ENCODE data around the gene KLF15.

Gene KLF15

DNA sequence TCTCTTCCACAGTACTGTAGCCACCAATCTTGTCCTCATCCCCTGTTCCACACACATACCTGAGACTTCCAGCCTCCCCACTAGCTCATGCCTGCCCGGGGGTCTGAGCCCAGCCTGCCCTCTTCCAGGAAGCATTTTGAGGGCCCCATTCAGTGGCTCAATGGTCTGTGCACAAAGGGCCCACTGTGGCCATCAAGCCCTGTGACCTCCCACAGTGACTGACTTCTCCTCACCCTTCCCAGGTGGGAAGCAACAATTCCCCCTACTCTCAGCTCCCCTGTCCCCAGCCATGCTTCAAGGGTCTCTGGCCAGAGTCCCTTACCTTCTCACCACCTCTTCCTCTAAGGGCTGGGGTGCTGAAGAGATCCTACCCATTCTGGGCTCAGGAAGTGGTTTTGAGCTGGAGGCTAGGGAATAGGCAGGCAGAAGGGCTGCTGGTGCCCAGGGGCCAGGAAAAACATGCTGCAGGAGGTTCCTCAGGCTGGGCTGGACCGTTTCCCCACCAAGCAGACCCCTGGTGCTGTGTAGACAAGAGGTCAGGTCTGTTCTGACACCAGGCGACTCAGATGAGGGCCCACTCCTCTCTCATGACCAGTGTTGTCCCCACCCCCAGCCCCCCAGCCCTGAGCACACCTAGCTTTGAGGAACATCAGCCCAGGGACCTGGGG is 3.0 kb upstream of the KLF15 start:
- no peak for DNase-seq

DNA sequence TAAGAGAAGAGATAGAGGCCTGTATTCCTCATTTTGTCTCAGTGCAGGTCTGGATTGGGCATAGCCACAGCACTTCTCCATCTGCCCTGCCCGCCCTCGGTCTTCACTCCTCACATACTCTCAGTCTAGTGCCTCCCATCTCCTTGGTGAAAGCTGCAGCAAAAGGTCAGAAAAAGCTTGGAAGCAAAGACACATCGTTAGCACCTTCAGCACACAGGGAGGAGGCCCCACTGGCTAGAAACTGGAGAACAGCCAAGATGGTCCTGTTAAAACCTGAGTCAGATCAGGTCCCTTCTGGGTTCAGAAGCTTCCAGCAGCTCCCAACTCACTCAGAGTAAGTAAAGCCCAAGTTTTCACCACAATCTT is 1.6 kb upstream of the KLF15 start:
- no peak for DNase-seq

DNA sequence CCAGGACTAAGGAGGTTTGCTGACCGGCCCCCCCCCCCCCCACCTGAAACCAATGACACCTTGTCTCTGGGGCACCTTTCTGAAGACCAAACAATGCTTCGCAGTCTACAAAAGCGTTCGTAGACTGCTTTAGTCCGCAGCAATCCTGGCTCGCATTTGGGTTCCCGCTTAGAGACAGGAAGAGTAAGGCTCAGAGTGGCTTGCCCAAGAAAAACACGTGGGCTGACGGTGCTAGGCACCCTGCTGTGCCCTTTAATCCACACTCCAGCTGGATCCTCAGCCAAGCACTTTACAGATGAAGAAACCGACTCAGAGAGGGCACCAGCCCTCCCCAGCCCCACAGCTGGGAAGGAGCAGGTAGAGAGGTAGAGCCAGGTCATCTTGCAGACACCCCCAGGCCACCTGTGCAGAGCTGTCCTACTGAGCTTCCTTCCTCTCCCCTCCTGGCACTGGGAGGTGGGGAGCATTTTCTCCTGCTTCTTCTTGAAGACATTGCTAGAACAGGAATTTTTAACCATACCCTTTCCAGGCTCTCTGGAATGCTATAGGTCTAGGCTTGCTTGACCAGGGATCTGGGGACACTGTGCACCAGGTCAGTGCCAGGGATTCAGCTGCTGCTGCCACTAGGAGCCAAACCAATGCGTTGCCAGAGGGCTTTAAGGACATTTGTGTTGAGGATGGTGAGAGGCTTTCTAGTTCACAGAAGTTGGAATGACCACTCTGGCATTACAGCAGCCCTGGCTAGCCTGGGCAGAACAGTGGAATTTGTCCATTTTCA is 1.0 kb upstream of the KLF15 start:
- no peak for DNase-seq

DNA sequence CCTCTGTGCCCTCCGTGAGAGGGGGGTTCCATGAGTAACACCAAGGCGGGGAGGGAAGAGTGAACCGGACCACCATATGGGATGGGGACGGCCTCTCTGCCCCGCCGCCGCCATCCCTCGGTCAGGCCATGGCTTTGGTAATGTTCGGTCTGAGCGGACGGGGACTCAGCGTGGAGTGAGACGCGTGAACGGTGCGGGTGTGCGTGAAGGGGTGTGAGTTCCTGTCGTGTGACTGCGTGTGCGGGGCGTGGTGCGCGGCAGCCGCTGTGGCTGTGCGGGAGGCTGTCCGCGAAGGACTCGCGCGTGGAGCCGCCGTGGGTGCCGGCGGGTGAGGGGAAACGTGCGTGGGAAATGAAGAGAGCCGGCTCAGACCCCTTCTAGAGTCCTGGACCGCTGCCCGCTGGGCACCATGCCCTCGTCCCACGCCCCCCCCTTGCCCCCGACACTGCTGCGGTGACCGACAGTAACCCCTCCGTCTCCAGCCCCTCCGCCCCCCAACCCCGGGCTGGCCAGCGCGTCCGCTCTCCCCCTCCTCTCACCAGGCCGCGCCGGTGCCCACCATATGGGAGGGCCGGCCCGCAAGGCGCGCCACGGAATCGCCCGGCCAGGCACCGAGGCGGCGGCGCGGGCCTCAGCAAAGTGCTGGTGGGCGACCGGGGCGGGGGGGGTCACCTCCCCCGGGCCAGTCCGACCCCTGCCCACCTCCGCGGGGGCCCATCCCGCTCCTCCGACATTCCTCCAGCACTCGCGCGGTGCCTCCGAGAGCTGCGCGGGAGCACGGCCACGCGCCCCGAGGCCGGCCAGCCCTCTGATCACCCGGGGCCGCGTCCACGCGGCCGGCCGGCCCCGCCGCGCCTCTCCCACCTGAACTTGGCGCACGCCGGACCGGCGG is 589 bp downstream of the KLF15 start:
- DNase-seq: no peak

DNA sequence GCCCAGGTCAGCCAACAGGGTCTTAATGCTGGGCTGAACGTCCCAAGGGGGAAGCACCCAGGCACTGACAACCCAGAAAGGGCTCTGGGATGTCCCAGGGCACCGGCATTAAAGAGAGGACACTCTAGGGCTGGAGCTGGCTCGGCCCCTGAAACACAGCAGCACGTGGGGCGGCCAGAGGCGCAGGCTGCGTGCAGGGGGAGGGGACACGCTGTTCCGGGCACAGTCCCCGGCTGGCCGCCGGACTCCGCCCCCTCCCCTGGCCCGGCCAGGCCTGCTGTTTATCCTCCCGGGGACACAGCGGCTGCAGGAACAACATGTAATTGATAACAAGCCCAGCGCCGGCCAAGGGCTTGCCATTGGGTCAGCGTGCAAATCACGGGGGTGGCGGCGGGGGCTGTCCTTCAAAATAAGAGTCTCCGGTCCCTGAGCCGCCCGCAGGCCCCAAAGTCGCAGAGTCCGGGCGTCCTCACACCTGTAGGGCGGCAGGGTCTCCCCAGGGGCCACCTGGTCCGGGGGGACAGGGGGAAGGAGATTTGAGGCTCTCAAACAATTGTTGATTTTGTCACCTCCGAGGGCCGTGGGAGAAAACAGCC is 1.3 kb downstream of the KLF15 start:
- DNase-seq: no peak

DNA sequence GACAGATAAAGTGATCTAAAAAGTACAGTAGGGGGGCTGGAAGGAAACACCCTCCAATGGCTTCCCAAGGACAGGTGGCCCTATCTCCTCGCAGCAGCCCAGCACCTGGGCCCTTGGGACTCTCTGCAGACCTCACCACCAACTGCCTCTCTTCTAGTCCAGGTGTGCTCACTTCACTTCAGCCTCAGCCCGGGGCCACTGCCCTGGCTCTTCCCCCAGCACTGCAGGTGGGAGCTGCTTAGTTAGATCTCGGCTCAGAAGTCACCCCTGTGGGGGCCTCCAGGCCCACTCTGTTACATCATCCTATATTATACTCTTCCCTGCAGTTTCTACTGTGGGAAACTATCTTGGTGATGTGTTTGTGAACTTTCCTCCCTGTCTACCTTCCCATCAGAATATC is 2.0 kb downstream of the KLF15 start:
- no peak for DNase-seq

DNA sequence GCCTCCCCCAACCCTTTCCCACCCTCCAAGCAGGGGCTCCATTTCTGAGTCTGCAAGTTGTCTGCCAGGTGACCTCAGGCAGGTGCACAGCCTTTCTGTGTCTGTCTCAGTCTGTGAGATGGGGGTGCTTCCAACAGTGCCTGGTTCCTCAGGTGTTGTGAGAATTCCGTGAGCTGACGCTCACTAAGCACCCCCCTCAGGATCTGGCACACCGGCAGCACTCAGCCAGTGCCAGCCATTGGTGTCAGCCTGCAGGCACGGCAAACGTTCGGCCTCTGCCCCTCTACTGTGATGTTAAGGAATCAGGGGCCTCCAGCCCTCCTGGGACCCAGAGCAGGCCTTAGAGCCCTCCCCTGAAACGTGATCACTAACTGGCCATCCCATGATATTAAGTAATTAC is 2.4 kb downstream of the KLF15 start:
- no peak for DNase-seq

DNA sequence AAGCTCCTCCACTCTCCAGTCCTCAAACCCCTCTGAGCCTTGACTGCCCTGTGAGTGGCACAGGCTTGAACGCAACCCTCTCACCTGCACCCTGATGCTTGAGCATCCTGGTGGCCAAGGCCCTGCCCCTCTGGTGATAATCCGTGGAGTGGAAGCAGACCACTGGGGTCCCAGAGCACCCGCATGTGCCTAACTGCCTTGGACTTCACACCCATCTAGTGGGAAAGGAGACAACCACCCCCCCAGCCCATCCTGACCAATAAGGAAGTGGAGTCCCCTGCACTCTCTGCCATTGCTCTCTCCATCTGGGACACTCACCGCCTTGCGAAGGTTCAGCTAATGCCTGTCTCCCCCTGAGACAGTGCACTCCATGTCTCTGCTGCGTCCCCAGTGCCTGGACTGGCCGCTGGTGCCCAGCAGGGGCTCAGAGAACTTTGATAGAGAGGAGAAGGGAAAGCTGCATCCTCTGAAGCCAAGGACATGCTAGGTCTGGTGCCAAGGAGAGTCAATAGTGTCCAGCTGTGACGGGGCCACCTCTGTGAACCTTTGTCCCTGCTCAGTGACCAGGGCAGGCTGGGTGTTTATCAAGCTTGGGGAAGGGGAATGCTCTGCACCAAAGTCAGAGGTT is 3.4 kb downstream of the KLF15 start:
- DNase-seq: no peak

DNA sequence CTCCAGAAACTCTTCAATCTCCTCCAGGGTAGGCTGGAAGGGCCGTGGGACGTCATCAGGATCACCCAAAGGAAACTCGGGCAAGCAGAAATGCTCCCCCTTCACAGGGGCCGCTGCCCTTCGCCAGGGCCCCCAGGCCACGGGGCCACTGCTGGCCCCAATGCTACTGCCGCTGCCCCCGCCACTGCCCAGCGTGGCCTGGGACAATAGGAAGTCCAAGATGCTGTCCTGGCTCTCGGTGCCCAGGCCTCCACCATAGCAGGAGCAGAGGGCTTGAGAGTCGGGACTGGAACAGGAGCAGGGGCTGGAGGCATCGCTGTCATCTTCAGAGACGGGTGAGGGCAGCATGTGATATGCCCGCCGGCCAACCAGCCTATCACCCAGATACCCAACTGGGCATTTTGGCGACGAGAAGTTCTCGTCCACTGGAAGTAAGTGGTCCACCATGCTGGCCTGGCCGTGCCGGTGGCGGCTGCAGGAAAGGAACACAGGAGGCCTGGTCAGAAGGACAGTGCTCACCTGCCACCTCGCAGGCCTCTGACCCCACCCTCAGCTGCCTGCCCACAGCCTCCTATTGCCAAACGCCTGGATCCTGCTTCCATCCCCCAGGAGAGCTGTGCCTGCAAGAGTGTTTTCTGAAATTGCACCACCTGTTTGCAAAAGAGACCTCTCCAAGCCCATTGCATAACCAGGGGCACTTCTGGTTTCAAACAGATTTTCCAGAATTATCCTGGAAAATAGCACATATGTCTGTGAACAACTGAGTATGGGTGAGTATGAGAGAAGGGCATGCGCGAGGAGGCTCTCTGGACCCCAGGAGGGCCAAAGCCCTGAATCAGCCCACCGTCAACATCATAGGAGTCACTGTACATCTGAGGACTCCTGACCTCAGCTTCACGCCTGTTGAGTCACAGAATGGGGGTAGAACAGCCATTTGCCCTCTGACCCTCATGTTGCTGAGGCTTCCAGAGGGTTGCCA is 4.4 kb downstream of the KLF15 start:
- no peak for DNase-seq

DNA sequence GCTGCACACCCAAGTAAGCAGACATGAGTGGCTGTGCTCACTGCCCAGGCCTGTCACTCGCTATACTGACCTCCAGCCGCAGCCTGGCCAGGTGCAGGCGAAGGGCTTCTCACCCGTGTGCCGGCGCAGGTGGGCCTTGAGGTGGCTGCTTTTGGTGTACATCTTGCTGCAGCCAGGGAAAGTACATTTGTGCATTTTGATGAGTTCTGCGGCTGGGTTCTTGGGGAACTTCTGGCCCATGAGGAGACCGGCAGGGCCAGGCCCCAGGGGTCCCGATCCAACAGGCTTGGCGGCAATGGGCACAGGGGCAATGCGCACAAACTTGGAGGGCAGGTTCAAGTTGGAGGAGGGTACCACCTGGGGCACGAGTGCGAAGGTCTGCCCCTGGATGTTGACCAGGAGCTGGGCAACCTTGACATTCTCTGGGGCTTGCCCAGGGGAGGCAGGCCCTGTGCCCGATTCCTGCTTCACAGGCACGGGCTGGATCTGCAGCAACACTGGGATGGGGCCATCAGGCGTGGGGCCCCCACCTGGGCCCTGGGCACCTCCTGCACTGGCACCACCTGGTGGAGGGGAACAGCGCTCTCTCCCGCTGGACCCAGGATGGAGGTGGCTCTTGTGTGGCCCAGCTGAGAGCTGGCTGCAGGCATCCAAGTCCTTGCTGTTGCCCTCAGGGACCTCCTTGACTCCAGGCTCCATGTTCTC is 5.3 kb downstream of the KLF15 start:
- DNase-seq: no peak

DNA sequence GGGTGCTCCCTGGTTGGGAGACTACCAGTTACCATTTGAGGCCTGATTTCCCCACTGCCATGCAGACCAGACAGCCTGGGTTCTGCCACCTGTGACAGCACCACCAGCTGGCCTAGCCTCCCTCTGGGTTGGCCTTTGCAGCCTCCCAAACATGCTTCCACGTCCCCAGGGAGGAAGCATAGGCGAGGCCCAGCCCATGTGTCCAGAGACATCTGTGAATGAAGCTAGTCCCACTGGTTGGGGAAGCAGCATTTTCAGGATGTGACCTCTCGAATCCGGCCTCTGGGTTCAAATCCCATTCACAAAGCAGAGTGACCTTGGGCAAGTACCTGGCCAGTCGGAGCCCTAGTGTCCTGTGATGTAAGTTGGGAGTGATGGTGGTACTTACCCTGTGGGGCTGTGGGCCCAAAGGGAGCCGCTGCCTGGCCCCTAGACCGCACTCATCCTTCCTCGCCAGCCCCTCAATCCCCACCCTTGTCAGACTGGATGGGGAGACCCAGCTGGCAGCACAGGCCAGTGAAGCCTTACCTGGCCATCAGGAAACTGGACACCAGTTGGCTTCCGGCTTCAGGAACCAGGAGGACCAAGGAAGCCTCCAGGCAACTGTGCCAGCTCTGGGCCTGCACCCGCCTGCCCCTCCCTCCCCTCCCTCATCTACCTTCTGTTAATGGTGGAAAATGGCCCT is 6.0 kb downstream of the KLF15 start:
- no peak for DNase-seq

DNA sequence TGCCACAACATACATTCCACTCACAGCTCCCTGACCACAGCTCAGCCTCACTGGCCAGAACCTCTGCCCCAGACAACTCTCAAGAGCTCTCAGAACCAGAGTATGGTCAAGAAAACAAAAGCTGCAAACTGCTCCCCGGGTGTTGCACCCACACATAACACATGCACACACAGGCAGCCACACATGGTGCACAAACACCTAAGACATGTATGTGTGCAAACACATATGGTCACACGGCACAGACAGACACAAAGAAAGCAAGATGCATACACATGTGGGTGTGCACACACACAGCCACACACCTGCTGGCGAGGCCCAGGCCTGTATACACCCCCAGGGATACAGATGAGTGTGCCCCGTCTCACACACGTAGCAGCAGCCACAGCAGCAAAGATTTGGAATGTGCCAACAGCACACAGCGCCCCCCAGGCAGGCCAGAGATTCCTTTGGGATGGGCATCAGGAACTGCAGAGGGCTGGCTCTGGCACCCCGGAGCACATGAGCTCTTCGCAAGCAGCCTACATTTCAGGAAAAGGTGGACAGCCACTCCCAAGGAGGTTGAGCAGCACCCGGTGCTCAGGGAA is 6.6 kb downstream of the KLF15 start:
- no peak for DNase-seq

DNA sequence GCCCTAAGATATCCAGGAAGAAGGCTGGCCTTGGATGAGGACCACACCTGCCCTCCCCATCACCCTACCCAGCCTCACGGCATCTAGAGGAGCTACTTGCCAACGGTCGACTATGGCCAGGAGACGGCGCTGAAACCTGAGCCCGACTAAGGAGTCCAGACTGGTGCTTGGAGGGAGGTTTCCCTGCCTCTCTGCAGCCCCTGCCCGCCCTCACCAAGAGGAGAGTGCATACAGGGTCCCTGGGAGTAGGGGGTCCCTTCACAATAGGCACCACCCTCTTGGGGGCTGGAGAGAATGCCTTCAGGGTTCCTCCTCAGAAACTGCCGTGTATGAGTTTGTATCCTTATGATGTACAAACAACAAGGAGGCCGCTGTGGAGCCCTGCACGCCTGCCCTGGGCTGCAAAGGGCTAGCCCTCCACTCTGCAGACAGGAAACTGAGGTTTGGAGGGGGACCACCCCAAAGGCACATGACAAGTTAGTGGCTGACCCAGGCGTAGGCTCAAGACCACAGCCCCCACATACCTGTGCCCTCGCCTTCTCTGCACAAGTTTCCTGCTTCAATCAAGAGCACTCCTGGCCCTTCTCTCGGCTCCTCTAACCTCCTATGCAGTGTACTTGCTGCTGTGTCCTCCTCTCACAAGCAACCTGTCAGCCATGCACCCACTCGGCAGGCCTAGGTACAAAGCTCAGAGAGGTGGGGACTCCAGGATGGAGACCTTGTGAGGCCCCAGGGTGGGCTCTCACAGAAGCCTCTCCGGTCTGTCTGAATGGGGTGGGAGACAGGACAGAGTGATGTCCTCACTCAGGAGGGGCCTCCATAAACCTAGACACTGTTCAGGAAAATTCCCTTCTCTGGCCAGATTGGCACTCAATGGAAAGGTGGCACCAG is 7.4 kb downstream of the KLF15 start:
- no peak for DNase-seq

DNA sequence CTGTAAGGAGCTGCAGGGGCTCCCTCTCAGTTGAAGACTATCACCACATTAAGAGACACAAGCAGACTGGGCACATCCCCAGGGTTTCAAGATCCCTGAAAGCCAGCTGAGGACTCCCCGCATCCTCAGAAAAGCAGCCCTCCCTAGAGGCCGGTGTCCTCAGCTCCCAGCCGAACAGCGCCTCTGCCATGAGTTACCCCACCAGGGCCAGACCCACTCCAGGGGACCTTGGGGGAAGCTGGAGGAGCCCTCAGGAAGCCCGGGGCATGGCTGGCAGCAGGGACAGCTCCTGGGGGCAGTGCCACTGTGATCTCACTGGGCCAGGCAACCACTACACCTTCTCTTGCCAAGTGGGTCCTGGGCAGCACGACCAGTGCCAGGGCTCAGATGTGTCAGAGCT is 8.1 kb downstream of the KLF15 start:
- no peak for DNase-seq

DNA sequence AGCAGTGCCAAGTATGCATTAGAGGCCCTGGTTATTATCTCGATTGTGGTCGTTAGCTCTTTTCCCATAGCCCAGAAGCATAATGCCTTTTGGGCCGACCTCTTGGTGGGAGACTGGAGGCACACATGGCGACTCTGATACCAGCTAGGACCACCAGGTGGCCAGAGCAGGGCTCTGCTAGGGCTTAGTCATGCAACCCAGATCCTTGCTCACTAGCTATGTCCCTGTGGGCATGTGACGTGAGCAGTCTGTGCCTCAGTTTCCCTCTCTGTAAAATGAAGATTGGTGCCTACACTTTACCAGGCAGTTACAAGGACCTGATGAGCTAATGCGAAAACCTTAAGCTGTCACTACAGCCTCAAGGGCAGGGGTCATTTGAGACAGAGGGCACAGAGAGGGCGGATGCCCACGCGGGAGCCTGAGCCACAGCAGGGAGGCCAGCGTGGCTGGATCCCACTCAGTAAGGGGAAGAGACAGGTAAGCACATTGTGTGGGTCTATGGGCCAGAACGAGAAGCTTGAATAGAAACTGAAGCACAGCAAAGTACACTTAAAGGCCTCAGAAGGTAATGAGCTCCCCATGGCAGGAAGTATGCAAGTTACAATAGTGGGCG is 8.8 kb downstream of the KLF15 start:
- no peak for DNase-seq

DNA sequence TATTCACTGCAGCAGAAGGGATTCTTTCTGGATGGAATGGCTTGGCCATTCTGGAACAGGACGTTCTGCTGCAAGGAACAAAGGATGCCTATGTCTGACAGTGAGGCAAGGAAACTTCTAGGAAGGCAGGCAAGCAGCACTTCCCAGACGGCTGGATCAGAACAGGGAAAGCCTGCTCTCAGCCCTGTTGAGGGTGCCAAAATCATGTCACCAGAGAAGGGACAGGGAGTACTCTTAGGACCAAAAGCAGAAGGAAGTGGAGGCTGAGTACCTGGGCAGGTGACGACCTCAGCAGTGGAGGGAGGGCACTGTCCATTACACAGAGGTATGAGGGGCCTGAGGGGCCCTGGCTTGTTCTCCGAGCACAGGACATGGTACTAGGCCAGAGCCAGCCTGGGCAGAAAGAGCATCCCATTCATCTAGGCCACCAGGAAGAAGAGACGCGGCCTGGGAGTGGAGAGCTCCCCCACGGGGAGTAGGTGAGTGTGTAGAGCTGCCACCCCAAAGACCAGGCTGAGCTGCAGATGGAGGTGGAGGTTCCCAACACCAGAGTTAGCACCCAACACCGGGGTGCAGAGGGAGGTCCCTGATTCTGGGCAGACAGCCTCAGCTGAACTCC is 9.6 kb downstream of the KLF15 start:
- DNase-seq: no peak

DNA sequence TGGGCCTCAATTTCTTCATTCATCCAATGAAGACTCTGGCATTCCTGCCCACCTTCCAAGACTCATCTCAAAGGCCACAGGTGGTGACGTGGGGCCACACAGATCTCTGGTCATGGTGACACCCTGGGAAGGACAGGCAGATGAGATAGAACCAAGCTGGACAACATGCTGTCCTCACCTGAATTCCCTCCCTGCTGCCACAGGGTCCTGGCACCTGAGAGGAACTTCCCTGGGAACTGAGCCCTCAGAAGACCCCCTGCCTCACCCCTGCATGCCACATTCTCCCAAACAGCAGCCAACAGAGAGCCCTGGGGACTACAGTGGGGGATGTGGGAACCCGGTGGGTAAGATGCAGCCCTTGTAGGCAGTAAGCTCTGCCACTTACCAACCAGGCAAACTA is 10.7 kb downstream of the KLF15 start:
- DNase-seq: no peak
